Endothelial cell (in vitro differentiated cells): ENCODE measurements around the gene NRXN2. TPM values are rescaled to one million over a fixed set of nuclear protein-coding genes. Genes with fewer than 3 reads are reported as not detected.
"Not testable (repeated sequence)": the region's sequence is repeated elsewhere in the genome, so short reads cannot be mapped to it uniquely, and the experiment has no call there.

Experiments used
- DNase-seq: peaks from one replicate; pipeline ENCODE4 v3.0.0; 2021; ENCODE audit warnings: low spot score
- H3K27ac Mint-ChIP-seq: one replicate; pipeline ENCODE4 v1.8.0; 2021; ENCODE audit warnings: mixed read lengths, inconsistent platforms; ENCODE audit not compliant: unreplicated experiment
- H3K27me3 Mint-ChIP-seq: one replicate; pipeline ENCODE4 v1.8.0; 2021; ENCODE audit warnings: mild to moderate bottlenecking, moderate library complexity, mixed read lengths, inconsistent platforms; ENCODE audit not compliant: unreplicated experiment
- H3K36me3 Mint-ChIP-seq: one replicate; pipeline ENCODE4 v1.8.0; 2021; ENCODE audit warnings: mild to moderate bottlenecking, low read depth, mixed read lengths, inconsistent platforms; ENCODE audit not compliant: unreplicated experiment
- H3K4me1 Mint-ChIP-seq: one replicate; pipeline ENCODE4 v1.8.0; 2021; ENCODE audit warnings: mild to moderate bottlenecking, mixed read lengths, inconsistent platforms; ENCODE audit not compliant: unreplicated experiment
- H3K4me3 Mint-ChIP-seq: one replicate; pipeline ENCODE4 v1.8.0; 2021; ENCODE audit warnings: mild to moderate bottlenecking, mixed read lengths, inconsistent platforms; ENCODE audit not compliant: unreplicated experiment
- H3K9me3 Mint-ChIP-seq: one replicate; pipeline ENCODE4 v1.8.0; 2021; ENCODE audit warnings: mixed read lengths, inconsistent platforms; ENCODE audit not compliant: unreplicated experiment
- total RNA-seq: library from RNA; stranded (reverse); fragmentation: NEBNext Ultra II Directional; extraction: Animal tissue kit (Norgen Biotek cat#: 25700); gene quantifications from one replicate; pipeline ENCODE4 v1.2.1, GENCODE V29; 2021; ENCODE audit not compliant: unreplicated experiment
- TF ChIP-seq, protein P1 (sequence below): fragments of 200-600 bp; sonication (generic); IDR thresholded peaks from one replicate; pipeline ENCODE4 v1.5.0; 2021; ENCODE audit warnings: antibody characterized with exemption; ENCODE audit not compliant: unreplicated experiment

The NRXN2 gene
- total RNA-seq, 1 donor from 2014 or later: 11.5 TPM

DNA sequence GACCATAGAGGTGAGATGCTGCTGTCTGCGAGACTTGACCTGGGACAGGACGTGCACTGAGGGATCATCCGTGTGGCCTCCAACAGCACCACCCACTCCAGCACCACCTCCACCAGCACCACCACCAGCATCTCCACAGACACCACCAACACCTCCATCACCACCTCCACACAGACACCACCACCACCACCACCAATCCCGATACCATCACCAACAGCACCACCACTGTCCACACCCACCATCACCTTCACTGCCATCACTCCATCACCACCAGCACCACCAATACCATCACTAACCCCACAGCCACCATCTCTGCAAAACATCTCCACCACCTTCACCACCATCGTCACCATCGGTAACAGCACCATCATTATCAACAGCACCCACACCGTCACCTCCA is 158.6 kb downstream of the NRXN2 start:
- Mint-ChIP-seq H3K36me3 (no peaks in the 10 kb centered on the region), H3K4me3 (no peak overlapping the region), H3K27ac (no peak overlapping the region), H3K27me3 (peaks cover 3% of the 10 kb centered on the region), H3K4me1 (peaks cover 22% of the 10 kb centered on the region), H3K9me3 (no peaks in the 10 kb centered on the region)
- DNase-seq: no peak
- TF ChIP-seq, protein P1, sequence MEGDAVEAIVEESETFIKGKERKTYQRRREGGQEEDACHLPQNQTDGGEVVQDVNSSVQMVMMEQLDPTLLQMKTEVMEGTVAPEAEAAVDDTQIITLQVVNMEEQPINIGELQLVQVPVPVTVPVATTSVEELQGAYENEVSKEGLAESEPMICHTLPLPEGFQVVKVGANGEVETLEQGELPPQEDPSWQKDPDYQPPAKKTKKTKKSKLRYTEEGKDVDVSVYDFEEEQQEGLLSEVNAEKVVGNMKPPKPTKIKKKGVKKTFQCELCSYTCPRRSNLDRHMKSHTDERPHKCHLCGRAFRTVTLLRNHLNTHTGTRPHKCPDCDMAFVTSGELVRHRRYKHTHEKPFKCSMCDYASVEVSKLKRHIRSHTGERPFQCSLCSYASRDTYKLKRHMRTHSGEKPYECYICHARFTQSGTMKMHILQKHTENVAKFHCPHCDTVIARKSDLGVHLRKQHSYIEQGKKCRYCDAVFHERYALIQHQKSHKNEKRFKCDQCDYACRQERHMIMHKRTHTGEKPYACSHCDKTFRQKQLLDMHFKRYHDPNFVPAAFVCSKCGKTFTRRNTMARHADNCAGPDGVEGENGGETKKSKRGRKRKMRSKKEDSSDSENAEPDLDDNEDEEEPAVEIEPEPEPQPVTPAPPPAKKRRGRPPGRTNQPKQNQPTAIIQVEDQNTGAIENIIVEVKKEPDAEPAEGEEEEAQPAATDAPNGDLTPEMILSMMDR: no peak

DNA sequence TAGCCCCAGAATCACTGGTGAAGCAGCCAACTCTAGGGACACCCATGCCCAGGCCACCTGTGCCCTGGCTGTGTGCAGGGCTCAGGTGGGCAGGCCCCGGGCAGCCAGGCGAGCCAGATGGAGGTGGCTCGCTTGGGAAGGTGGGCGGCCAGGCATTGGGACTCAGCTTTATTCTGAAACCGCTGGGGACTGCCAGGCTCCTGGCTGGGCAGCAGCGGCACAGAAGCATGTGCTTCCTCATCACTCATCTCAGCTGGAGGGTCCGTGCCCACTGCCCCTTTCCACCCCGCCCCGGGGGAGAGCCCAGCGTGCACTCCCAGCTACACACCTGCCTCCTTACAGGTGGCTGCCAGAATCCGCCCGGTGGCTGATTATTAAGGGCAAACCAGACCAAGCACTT is 159.0 kb downstream of the NRXN2 start:
- Mint-ChIP-seq H3K9me3 (no peaks in the 10 kb centered on the region), H3K4me1 (peaks cover 22% of the 10 kb centered on the region), H3K27ac (no peak overlapping the region), H3K36me3 (no peaks in the 10 kb centered on the region), H3K27me3 (peaks cover 3% of the 10 kb centered on the region), H3K4me3 (no peak overlapping the region)
- DNase-seq: no peak
- TF ChIP-seq, protein P1: no peak

DNA sequence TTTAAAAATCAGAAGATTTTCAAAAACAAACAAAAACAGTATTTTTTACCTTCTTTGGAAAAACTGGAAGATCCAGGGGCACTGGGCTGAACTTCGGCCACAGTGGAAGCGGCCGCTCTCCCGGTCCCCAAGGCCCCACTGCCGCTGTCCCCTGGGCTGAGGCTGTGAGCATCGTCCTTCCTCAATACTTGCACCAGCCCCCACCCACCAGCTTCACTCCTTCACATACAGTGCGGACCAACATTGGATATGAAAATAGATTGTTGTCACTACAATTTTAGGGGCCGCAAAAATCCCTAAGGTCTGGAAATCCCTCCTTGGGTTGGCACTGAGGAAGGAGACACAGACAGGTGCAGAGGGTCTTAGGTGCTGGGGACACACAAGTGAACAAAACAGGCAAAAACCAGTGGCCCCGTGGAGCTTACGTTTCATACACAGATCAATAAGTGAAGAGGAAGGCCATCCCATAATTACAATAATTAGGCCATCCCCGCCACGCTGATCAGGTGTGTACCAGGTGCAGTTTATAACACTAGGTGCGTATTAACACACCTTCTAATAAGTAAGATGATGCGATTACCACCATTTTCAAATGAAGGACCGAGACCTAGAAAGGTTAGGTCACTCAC is 160.2 kb downstream of the NRXN2 start:
- TF ChIP-seq, protein P1: no peak
- H3K27ac Mint-ChIP-seq: no peak overlapping the region

DNA sequence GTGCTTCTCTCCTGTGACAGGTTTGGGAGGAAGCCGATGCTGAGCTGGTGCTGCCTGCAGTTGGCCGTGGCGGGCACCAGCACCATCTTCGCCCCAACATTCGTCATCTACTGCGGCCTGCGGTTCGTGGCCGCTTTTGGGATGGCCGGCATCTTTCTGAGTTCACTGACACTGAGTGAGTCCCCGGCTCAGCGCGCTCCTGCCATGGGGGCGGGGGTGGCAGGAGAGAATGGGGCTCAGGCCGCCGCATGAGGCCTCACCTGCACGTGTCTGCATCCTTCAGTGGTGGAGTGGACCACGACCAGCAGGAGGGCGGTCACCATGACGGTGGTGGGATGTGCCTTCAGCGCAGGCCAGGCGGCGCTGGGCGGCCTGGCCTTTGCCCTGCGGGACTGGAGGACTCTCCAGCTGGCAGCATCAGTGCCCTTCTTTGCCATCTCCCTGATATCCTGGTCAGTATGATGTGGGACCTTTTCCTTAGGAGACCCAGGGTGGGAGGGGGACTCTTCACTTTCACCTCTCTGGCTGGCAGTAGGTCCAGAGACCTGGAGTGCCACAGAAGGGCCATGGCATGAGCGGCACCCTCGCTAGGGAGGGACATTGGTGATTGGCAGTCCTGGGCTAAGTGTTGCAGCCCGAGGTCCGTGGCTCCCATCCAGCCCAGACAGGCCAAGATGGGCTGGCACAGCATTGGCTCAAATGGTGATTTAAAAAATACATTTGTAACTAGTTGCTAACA is 160.8 kb downstream of the NRXN2 start:
- peaks cover 3% of the 10 kb centered on the region for H3K27me3 Mint-ChIP-seq
- peaks cover 22% of the 10 kb centered on the region for H3K4me1 Mint-ChIP-seq
- H3K9me3 Mint-ChIP-seq: no peaks in the 10 kb centered on the region
- DNase-seq: no peak
- H3K36me3 Mint-ChIP-seq: no peaks in the 10 kb centered on the region
- no peak overlapping the region for H3K27ac Mint-ChIP-seq
- TF ChIP-seq, protein P1: no peak
- H3K4me3 Mint-ChIP-seq: no peak overlapping the region

More for the DNA sequence above, 160.2 kb downstream of the NRXN2 start:
- Mint-ChIP-seq H3K4me3 (no peak overlapping the region), H3K36me3 (no peaks in the 10 kb centered on the region), H3K4me1 (peaks cover 22% of the 10 kb centered on the region), H3K9me3 (no peaks in the 10 kb centered on the region), H3K27me3 (peaks cover 3% of the 10 kb centered on the region)
- no peak for DNase-seq

DNA sequence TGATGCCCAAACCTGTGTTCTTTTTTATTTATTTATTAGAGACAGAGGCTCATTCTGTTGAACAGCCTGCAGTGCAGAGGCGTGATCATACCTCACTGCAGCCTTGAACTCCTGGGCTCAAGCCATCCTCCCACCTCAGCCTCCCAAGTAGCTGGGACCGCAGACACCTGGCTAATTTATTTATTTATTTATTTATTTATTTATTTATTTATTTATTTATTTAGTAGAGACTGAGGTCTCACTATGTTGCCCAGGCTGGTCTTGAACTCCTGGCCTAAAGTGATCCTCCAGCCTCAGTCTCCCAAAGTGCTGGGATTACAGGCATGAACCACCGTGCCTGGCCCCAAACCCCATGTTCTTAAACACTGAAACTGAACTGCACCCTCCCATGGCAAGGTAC is 161.6 kb downstream of the NRXN2 start:
- DNase-seq, H3K27ac Mint-ChIP-seq, H3K9me3 Mint-ChIP-seq, H3K36me3 Mint-ChIP-seq, H3K27me3 Mint-ChIP-seq, H3K4me3 Mint-ChIP-seq: not testable (repeated sequence)
- peaks cover 19% of the 10 kb centered on the region for H3K4me1 Mint-ChIP-seq
